Colonic mucosa (tissue), 4 donors: Measurements from ENCODE around the gene THAP3. TPM values are rescaled to one million over a fixed set of nuclear protein-coding genes. Genes with fewer than 3 reads are reported as not detected.

Source experiments
- DNase-seq: peaks from one replicate; pipeline ENCODE4 v3.0.0-alpha.2; 2020
- H3K27ac ChIP-seq: fragments of 200-600 bp; one replicate; pipeline ENCODE4 v1.8.0; 2021
- H3K27me3 ChIP-seq: fragments of 200-600 bp; one replicate; pipeline ENCODE4 v1.8.0; 2021
- H3K36me3 ChIP-seq: fragments of 200-600 bp; one replicate; pipeline ENCODE4 v1.8.0; 2021
- H3K4me1 ChIP-seq: fragments of 200-600 bp; one replicate; pipeline ENCODE4 v1.8.0; 2021; ENCODE audit warnings: mild to moderate bottlenecking
- H3K4me3 ChIP-seq: fragments of 200-600 bp; one replicate; pipeline ENCODE4 v1.8.0; 2021
- H3K9ac ChIP-seq, 2 donors: one replicate each; pipeline ENCODE4 v1.7.0; 2013; ENCODE audit warnings: control low read depth in 2 of 2, low read depth in 2 of 2, low read length in 2 of 2
- H3K9me3 ChIP-seq: fragments of 200-600 bp; one replicate; pipeline ENCODE4 v1.8.0; 2021
- CTCF ChIP-seq: fragments of 200-600 bp; IDR thresholded peaks from one replicate; pipeline ENCODE4 v1.8.0; 2022; ENCODE audit warnings: antibody characterized with exemption, mild to moderate bottlenecking
- intact Hi-C: fragments of 100-400 bp; cut with DNase I; formaldehyde crosslinking; loops from one replicate; pipeline ENCODE4 v1.14.1; 2022
- total RNA-seq, 2 donors: library from RNA; stranded (reverse); fragmentation: NEBNext Ultra II Directional in 1 of 2; extraction: Animal tissue kit (Norgen Biotek cat#: 25700) in 1 of 2; gene quantifications; one replicate each; pipeline ENCODE4 v1.2.1, GENCODE V29; 2021
- donor health status: healthy.
- donor health status: DM: no; HTN: no; CAD: no.
- donor health status: DM: no; HTN: no; CAD: no.

The THAP3 gene
- total RNA-seq, 2 donors from 2014 or later, result 9.1 to 18.2 TPM

- Histone ChIP-seq H3K27me3 (no peaks in the 10 kb centered on the region), H3K36me3 (no peaks in the 10 kb centered on the region), H3K4me1 (peaks cover 16% of the 10 kb centered on the region), H3K27ac (peak overlapping the region; percentile 84), H3K9me3 (no peaks in the 10 kb centered on the region), H3K9ac (peak overlapping the region; percentile 88 to 97), H3K4me3 (peak overlapping the region; percentile 91)
- intact Hi-C loops, result no loop called here
- no peak for DNase-seq
- TF ChIP-seq CTCF, result no peak
These were observed 44.5 kb upstream of the THAP3 start for GRCh38 chr1:6580119-6580592.

- no peaks in the 10 kb centered on the region for H3K36me3 ChIP-seq
- H3K27me3 ChIP-seq, result no peaks in the 10 kb centered on the region
- H3K9me3 ChIP-seq, result no peaks in the 10 kb centered on the region
- peak; percentile 29 for DNase-seq
- H3K4me3 ChIP-seq, result peak overlapping the region; percentile 91
- peak overlapping the region; percentile 84 for H3K27ac ChIP-seq
- peak overlapping the region; percentile 88 to 97 for H3K9ac ChIP-seq
- intact Hi-C loops, result no loop called here
- TF ChIP-seq CTCF, result no peak
- H3K4me1 ChIP-seq, result peaks cover 16% of the 10 kb centered on the region
These were observed 43.9 kb upstream of the THAP3 start for GRCh38 chr1:6580593-6581409.

- TF ChIP-seq CTCF, result no peak
- intact Hi-C loops, result no loop called here
- DNase-seq, result peak; percentile 45
- Histone ChIP-seq H3K9ac (peak overlapping the region; percentile 27 to 88), H3K4me3 (no peak overlapping the region), H3K36me3 (no peaks in the 10 kb centered on the region), H3K9me3 (no peaks in the 10 kb centered on the region), H3K27me3 (no peaks in the 10 kb centered on the region), H3K4me1 (peaks cover 16% of the 10 kb centered on the region), H3K27ac (peak overlapping the region; percentile 71)
These were observed 42.9 kb upstream of the THAP3 start for GRCh38 chr1:6581561-6582305.

DNA sequence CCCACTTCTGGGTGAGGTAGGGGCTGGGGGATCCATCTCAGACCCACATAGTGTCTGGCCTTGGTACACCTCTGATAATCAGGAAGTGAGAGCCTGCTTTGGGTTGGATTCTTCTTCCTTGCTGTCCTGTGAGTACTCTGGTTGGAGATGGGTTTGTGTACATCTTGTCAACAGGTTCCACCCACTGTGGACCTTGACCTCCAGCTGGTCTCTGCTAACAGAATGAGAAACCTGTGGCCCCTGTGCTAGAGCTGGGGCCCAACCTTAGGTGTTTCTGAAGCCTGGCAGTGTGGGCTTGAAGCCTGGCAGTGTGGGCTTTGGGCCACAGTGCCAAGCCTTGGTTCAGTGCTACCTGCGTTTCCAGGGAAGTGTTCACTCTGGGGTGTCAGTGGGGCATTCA lies 42.3 kb upstream of the THAP3 start:
- TF ChIP-seq CTCF, result no peak

DNA sequence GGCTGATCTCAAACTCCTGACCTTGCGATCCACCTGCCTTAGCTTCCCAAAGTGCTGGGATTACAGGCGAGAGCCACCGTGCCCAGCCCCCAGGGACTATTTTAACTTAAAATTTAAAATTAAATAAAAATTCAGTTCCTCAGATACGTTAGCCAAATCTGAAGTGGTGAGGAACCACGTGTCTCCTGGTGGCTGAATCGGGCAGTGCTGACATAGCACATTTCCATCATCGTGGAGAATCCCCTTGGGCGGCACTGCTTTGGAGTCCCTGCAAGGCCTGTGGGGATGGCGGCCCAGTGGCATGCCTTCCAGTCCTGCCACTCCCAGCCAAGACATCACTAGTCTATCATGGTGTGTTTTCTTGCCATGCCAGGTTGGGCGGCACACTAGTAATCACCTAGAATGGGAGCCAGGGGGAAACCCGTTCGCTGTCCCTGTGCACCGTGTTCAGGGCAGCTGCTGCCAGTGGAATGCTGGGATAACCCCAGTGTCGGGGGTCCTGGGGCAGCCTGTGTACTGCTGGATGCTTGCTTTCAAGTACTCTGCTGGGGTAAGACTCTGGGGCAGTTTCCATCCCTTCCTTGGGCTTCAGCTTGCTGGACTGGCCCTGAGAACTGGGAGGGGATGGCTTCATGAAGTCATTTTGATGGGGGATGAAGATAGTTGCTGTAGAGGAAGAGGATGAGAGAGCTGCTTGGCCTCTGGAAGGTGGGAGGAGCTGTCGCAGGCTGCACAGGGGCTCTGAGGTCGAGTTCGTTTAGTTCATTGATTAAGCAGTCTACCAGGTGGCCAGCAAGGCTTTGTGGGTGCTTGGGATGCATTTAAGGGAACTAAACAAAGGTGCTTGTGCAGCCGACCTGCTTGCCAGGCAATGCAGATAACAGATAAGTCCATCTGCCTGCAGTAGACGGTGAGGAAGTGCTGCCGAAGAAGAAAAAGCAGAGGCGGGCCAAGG lies 40.3 kb upstream of the THAP3 start:
- Histone ChIP-seq H3K4me1 (peaks cover 14% of the 10 kb centered on the region), H3K27ac (no peak overlapping the region), H3K36me3 (no peaks in the 10 kb centered on the region), H3K27me3 (no peaks in the 10 kb centered on the region), H3K9me3 (no peaks in the 10 kb centered on the region), H3K9ac (peak overlapping the region; percentile 24 to 34), H3K4me3 (no peak overlapping the region)
- intact Hi-C loops, result no loop called here
- no peak for TF ChIP-seq CTCF
- no peak for DNase-seq

More for the DNA sequence above, 42.3 kb upstream of the THAP3 start:
- no peak overlapping the region for H3K4me3 ChIP-seq
- H3K9ac ChIP-seq, result peak overlapping the region in 1 of 2 donors; percentile 88
- peaks cover 16% of the 10 kb centered on the region for H3K4me1 ChIP-seq
- no peaks in the 10 kb centered on the region for H3K9me3 ChIP-seq
- H3K27ac ChIP-seq, result peak overlapping the region; percentile 71
- intact Hi-C loops, result no loop called here
- DNase-seq, result peak; percentile 91
- H3K36me3 ChIP-seq, result no peaks in the 10 kb centered on the region
- H3K27me3 ChIP-seq, result no peaks in the 10 kb centered on the region
